ENCODE results near the gene SLC35E1.

The SLC35E1 gene

DNA sequence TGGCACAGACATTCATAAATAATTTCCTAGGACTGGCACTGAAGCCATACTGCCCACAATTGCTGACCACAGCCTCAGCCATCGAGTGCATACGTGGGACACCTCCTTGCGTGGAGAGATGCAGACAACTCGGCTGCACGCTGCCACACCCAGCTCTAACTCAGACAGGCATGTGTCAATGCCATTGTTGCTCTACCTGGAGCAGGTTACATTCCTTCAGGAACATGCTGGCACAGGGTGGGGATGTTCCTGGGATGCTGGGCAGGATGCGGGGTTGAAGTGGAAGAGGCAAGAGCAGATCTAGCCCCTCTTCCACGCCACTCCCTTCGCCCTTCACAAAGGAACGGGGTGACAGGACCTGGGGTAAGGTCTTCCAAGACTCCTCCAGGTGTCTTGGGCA is 24.2 kb upstream of the SLC35E1 start:
- DNase-seq (ENCODE audit: low spot score), result no peak

DNA sequence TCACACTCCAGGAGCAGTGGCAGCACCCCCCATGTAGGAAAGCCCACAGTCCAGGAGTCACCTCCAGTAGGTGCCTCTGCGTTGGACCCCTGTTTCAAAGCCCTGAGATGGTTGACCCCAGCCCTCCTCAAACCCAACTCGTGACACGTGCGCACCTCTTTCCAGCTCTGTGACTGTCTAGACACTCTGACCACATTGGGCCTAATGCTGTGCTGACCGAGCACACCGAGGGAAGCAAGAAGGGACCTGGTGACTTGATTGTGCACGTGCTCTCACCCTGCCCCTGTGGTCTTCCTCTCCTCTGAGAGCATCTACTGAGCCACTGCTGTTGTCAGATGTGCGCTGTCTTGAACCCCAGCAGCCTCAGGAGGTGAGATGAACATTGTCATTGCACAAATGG is 22.9 kb upstream of the SLC35E1 start:
- no peak for DNase-seq (ENCODE audit: low spot score)

DNA sequence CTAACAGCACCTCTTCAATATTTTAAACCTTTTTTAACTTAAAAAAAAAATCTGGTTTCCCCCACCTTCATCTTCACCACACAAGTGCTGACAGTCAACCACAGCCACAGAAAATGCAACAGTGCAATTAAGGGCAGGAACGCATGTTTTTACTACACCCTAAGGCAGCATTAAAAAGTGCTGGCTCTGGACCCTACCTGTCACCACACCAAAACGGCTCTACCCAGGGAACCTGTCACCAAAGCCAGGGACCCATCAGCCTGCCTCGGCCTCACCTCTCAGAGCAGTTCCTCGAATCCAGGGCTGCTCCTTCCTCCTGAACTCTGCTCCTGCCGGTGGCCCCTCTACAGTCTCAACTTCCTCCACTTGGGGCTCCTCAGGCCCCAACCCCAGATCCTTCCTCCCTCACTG is 22.5 kb upstream of the SLC35E1 start:
- DNase-seq (ENCODE audit: low spot score), result no peak

DNA sequence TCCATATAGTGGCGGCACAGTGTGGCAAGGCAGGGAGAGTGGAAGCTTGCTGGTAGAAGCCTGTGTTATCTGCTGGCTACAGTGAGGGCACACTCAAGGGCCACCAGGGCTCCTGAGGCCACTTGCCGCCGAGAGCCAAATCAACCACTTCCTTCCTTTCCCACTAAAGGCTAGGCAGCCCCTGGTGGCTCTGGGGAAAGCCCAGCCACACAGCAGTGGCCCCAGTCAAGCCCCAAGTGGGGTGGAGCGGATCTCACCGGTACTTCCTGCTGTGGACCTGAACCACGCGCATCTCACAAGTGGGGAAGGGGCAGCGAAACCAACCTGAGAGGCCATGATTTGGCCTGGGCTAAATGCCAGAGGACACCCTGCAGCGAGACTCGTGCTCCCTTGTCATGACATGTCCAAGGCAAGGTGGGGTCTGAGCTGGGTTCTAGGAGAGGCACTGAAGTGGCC is 21.9 kb upstream of the SLC35E1 start:
- no peak for DNase-seq (ENCODE audit: low spot score)

DNA sequence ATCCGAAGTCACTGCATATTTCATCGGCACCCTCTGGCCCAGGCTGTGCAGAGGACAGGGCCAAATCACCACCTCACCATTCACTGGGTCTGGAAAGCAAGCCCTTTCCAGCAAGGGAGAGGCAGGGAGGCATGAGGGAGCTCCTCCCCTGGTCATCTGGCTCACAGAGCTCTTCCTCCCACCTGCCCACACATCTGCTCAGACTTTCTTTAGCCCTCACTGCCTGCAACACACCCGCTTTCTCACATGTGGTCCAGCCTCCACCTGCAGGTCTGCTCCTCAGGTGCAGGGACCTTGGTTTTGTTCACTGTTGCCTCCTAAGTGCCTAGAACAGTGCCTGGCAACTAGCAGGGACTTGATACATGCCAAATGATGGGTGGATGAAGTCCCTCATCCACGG is 21.0 kb upstream of the SLC35E1 start:
- DNase-seq (ENCODE audit: low spot score), result no peak

DNA sequence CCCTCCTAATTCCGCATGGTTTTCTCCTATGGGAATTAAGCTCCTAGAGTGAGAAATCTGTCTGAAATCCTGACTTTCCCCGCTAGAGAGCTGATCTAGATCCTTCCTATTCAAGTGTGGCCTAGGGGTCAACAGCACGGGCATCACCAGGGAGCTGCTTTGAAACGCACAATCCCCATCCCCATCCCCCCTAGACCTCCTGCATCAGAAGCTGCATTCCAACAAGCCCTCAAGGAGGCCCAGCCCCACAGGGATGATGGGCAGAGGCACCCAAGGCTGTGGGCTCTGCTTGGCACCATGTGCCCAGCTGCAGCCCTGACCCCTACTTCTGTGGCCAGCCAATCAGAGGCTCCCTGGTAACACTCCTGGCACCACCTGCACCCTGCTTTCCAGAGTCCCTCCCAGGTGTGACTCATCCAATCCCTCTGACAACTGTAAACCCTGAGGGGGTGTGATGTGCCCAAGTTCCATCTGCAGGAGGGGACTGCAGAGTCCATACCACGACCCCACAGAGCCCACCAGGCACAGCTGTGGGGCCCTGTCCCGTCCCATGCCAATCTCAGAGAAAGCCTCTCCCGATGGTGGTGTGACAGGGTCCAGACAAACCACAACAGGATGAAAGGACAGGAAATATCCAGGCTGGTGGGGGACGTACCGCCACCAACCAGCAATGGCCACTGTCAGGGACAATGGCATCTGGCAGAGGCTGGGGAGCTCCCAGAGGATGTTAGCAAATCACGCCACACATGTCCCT is 19.8 kb upstream of the SLC35E1 start:
- DNase-seq (ENCODE audit: low spot score), result no peak

DNA sequence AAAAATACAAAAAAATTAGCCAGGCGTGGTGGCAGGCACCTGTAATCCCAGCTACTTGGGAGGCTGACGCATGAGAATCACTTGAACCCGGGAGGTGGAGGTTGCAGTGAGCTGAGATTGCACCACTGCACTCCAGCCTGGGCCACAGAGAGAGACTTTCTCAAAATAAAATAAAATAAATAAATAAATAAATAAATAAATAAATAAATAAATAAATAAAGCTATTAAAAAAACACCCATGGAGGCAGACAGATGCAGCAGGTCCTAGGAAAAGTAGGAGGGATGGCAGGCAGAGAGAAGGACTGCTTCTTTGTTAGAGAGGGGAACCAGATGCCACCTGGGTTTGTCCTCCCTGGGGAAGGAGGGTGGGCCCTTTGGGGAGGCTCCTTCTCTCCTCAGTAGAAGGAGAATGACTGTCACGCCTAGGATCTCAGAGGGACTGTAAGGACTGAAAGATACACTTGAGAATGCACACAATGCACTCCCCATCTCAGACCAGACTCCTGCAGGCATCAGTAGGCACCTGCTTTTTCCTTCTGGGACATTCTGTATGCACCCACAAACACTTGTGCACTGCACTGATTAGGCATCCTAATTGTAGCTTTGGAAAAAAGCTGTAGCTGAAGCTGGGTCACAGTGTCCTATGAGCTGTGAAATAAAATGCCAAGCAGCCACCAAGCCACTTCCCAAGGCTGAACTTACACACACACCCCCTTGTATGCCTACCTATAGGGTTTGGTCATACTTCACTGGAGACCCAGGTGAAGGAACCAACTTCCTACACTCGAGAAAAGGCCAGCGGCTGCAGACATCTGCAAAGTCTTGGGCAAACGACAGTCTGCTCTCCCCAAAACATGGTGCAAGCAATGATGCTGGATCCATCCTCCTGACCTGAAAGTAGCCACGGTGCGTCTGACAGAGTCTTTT is 18.9 kb upstream of the SLC35E1 start:
- no peak for DNase-seq (ENCODE audit: low spot score)

DNA sequence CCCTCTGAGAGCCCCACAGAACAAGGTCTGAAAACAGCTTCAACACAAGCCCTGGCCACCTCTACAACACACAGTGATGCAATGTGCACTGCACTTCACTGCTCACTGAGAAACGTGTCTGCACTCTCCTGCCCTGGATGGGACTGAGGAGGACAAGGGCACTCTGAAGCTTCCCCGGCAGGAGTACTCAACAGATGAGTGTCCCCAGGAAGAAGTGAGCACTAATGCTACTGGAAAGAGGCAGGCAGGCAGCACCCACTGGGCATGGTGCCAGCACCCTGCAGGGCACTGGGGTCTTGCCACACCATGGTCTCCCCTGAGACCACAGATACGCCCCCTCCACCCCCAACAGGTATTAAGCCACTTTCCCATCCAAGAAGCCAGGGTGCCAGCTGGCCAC is 17.7 kb upstream of the SLC35E1 start:
- no peak for DNase-seq (ENCODE audit: low spot score)

DNA sequence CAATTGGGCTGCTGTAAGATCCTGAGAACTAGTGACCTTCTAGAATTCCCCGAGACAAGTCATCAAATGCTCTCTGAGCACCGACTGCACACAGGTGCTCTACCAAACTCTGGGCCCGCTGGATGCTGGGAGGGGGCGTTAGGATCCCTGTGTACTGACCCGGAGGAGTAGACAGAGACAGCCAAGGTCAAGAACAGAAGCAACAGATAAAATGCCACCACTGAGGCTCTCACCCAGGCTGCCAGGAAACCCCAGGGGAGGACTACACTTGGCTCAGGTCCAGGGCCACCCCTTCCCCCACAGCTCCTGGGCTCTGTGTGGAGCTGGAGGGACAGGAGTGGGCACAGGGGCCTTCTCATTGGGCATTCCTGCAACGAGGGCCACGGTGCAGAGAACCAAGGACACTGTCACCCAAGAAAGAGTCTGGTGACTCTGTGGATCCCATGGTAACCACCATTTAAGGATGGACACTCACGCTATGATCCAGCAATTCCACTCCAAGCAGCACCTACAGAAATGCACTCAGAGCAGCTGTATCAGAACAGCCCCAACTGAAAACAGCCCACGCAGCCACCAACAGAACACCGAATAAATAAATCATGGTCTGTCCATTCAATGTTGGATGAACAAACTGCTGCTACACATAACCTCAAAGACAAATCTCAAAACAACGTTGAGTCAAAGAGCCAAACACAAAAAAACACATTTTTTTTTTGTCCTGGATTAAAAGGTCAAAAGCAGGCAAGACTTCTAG is 16.8 kb upstream of the SLC35E1 start:
- no peak for DNase-seq (ENCODE audit: low spot score)

DNA sequence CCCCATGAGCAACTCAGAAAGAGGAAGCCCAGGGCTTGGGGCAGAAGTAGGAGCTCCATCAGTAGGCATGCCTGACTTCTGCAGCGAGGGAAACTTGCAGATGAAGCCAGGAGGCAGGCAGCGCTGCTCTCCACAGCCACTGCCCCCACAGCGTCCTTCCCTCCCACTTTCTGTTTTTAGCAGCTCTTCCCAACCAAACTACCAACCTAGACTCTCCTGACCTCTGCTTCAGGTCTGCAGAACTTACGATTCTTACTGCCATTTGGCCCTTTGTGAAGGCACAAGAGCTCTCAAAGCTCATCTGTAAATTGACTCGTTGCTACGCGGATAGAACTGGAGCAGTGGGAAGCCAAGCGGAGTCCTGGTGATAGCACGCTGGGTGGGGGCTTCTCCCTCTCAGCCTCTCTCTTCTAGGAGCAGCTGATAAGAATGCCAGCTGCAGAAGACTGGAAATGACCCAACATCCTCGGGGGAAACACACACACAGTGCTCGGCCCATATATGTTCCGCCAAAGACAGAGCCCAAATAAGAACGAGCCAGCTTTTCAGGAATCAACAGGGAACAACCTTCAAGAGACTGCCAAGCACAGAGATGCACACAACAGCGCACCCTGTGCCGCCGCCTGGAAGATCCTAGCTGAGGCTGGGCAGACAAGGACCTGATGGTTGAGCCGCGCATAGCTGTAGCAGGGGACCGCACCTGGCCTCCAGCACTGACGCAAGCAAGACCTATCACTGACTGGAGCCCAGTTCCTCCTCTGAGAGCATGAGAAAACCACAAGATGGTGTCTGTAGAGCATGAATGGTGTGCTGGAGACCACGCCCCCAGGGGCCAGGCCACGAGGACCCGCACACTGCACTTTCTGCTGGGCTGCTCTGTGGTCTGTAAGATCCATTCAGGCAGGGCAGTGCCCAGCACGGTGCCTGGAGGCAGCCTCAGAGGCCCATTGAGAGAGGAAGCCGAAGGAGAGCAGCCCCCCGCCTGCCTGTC is 15.9 kb upstream of the SLC35E1 start:
- DNase-seq (ENCODE audit: low spot score), result peak; percentile 38

DNA sequence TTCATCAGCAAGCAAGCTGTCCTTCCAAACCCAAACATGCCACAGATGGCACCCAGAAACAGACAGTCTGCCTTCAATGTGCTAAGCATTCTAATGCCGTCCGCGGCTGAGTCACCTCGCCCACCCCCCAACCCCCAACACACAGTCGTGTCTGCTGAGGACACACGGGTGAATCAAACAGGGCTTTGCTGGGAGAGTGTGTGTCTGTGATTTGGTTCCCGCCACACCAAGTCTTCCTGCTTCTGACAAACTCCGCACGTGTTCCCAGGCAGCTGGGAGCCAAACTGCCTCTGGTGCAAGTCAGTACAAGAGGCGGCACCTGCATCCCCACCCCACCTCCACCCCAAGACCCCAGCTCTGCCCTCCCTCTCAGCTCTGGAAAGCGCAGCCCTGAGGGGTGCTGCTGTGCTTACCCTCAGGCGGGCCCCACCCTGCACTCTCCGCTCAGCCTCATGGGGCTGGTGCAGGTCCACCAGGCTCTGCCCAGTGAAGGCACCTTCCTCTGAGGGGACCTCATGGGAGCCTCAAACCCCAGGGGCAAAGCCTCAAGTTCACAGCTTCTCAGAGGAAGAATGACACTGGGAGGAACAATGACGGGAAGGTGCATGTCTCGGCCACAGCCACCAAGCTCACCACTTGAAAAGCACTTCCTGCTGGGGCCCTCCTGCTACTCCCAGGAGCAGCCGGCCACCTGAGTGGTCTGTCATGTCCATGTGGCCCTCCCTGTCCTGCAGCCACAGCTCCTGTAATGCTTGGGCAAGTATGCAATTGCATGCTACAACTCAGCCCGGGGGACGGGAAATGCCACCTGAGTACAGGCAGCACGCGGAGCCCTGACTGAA is 15.0 kb upstream of the SLC35E1 start:
- DNase-seq (ENCODE audit: low spot score), result no peak

DNA sequence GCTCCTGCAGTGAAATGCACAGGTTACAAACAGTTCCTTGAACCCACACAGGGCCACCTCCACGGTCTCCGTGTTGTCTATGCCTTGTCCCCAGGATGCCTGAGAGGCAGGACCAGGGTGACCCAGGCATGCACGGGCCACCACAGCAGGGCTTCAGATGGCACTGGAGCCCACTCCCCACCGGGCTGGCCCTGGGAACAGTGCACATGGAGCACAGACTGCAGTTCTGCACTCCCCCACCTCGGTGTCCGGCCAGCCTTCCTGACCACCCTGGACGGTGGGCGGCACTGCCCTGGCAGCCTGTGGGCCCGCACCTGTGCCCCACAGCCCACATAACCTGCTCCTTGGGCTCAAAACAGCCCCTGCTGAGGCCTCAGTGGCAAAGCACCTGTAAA is 14.3 kb upstream of the SLC35E1 start:
- no peak for DNase-seq (ENCODE audit: low spot score)

DNA sequence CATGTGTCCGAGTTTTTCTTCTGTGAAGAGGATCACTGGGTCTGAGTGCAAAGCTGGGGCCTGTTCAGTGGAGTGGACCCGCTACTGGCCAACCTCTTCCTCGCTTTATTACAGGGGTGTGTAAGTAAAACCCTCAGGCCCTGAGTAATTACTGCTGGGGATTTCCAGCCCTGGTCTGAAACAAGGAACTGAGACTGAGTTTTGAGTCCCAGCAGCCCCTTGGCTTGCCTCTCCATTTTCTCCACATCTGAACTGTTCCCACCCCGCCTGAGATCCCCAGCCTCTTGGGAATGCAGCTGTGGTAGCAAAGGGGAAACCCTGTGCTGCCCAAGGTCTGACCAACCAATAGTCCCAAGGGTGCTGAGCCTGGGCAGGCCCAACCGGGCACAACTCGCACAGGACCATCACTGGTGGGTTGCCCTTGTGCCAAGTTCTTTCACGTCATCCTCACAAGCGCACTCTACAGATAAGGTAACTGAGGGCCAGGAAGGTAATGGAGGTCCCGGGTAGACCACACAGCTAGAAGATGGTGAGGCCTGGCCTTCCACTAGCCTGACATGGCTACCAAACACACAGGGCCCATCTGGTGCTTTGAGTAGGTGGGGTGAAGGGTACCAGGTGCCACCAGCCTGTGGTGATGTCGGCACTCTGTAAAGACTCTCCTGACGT is 13.7 kb upstream of the SLC35E1 start:
- no peak for DNase-seq (ENCODE audit: low spot score)

DNA sequence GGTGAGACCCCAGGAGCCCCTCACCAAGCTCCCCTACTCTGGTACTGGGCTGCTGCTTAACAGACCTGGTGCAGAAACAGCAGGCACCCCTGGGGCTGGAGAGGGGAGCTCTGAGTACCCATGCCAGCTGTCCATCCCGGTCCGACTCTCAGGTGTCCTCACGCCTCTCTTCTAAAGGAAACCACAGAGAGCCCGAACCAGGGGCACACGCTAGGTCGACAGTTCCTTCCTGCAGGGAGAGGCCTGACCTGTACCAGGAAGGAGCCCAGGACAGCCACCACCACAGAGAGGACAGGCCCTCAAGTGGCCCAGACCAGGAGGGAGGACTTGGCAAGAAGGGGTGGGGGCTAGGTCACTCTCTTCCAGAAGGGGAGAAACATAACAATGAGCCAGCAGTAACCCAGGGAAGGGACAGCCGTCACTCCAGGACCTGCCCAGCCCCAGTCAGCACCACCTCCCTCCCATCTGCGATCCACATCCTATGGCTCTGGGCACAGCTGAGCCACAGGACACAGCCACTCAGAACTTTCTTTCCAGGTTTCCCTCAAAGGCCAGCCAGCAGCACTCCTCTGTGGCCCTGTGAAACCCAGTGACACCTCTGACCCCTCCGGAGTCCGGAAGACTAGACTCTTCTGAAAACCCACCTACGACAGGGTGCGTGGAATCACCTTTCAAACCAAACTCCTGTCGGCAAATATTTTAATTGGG is 13.0 kb upstream of the SLC35E1 start:
- no peak for DNase-seq (ENCODE audit: low spot score)

DNA sequence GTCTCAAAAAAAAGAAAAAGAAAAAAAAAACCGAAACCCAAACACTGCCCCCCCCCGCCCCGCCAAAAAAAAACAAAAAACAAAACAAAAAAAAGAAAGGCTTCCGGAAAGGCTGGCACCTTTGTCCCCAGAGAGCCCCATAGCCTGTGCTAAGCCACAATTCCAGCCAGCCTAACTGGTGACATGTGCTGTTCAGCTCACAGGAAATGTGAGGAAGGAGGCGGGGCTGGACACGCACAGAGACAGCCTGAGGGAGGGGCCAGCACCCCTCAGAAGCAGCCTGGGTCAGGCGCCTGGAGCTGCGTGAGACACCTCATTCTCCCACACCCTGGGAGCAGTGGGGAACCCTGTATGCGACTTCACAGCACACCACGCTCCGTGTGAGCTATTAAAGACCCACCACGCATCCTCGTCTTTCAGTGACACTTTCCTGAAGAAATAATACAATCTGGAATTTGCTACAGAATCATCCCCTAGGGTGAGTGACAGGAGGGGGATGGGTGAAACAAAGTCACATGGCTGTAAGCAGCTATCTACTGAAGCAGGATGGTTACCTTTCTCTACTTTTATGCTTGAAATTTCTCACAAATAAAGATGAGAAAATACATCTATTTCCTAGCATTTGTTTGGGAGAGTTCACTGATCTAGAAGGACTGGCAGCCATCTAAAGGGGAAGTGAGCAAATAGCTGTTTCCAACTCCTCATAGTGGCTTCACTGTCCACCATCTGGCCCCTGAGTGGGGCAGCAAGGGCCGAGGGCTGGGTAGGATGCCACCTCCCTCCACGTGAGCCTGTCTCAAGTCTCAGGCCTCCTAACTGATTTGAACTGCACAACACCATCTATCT is 12.3 kb upstream of the SLC35E1 start:
- DNase-seq (ENCODE audit: low spot score), result peak; percentile 40

DNA sequence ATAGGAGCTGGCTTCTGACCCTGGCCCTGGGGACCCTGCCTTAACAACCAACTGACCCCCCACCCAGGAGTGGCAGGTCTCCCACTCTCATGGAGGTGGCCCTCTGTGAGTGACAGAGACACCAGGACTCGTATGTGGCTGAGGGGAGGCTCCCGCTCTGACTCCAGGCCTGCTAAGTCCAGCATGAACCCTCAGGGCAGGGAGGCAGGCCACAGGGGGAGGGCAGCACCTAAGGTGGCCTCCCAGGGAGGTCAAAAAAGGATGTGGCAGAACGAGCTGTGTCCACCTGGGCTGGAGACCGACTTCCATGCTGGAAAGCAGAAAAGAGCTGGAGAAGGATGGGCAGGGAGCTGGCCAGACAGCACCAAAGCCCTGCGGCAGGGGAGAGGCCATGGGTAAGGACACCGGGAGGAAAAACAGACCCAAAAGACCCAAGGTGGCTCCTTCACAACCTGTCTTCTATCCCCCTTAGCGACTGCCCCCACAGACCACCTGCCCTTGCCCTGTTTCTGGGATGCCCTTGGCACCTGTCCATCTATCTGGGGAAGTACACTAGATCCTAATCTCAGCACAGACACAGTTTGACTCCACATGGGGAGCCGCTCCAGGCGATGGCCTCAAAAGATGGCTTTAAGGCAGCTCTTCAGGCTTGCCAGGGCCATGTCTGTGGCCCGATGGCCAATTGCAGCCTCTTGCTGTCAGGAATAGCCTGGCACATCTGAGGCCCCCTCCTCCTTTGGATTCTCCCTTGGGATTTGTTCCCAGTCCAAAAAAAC is 10.5 kb upstream of the SLC35E1 start:
- no peak for DNase-seq (ENCODE audit: low spot score)

DNA sequence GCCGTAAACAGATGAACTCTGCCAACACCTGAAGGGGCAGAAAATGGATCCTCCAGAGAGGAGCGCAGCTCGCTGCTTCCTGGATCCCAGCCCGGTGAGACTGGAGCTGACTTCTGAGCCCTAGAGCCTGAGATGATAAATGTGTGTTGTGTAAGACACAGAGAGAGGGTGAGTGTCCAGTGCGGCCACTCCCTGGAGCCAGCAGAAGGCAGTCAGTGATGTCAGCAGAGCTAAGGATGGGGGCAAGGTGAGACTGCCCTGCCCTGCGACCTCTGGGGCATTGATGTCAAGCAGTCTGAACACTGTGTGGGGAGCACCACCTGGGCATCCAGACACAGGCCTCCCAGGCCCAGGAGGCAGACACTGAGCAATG is 9.7 kb upstream of the SLC35E1 start:
- DNase-seq (ENCODE audit: low spot score), result no peak

Measured in hematopoietic multipotent progenitor cell treated with erythropoietin and hydrocortisone succinate and interleukin-3 and kit ligand, for 15 days (in vitro differentiated cells).